Activated CD4-positive, alpha-beta T cell treated with anti-CD3 and anti-CD28 coated beads, Interleukin-2, amount 10 ng/mL, durations not matched to agents 7 days and 5 days (primary cell): ENCODE data around the gene RANBP17. TPM values are rescaled to one million over a fixed set of nuclear protein-coding genes. Genes with fewer than 3 reads are reported as not detected.
"Not testable (repeated sequence)": the region's sequence is repeated elsewhere in the genome, so short reads cannot be mapped to it uniquely, and the experiment has no call there.

ENCODE experiments used
- CTCF ChIA-PET: fragments of 350-600 bp; sonication (Branson Sonifier 250); formaldehyde crosslinking; loops from one replicate; lab custom pipeline; 2021; ENCODE audit warnings: antibody characterized with exemption; lab: Charles Lee
- POLR2A ChIA-PET: fragments of 350-600 bp; sonication (Branson Sonifier 250); formaldehyde crosslinking; loops from one replicate; lab custom pipeline; 2021; ENCODE audit warnings: antibody characterized with exemption; lab: Charles Lee
- DNase-seq: peaks from one replicate; pipeline ENCODE4 v3.0.0-alpha.2; 2020
- H3K27ac Mint-ChIP-seq: one replicate; pipeline ENCODE4 v1.8.0; 2021; ENCODE audit warnings: mild to moderate bottlenecking, moderate library complexity, mixed read lengths
- H3K27me3 Mint-ChIP-seq: one replicate; pipeline ENCODE4 v1.8.0; 2021; ENCODE audit warnings: mixed read lengths
- H3K36me3 Mint-ChIP-seq: one replicate; pipeline ENCODE4 v1.8.0; 2021; ENCODE audit warnings: low read depth, mixed read lengths
- H3K4me1 Mint-ChIP-seq: one replicate; pipeline ENCODE4 v1.8.0; 2021; ENCODE audit warnings: mixed read lengths
- H3K4me3 Mint-ChIP-seq: one replicate; pipeline ENCODE4 v1.8.0; 2021; ENCODE audit warnings: mild to moderate bottlenecking, moderate library complexity, mixed read lengths
- H3K9me3 Mint-ChIP-seq: one replicate; pipeline ENCODE4 v1.8.0; 2021; ENCODE audit warnings: mixed read lengths
- total RNA-seq, 2 experiments: library from RNA; stranded (reverse); gene quantifications; one replicate each; pipeline ENCODE4 v1.2.3, GENCODE V29; 2021

RANBP17 gene
- total RNA-seq, 2 experiments from 2014 or later = not detected

DNA sequence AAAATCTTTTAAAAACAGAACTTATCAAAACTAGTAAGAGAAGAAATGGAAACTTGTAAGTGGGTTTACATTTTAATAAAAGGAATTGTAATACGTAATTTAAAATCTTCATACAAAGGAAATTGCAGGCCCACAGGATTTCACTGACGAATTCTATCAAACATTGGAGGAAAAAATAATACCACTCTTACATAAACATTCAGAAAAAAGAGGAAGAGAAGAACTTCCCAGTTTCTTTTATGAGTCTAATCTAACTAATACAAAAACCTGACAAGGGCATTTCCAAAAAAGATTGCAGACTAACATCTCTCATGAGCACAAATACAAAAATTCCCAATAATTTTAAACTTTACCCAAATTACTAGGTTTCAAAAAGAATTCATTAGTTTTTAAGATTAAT, 149.0 kb downstream of the RANBP17 start:
- Mint-ChIP-seq H3K4me1 (no peaks in the 10 kb centered on the region), H3K27me3 (no peaks in the 10 kb centered on the region), H3K9me3 (no peaks in the 10 kb centered on the region), H3K36me3 (no peaks in the 10 kb centered on the region), H3K27ac (no peak overlapping the region), H3K4me3 (no peak overlapping the region)
- ChIA-PET POLR2A (no interaction called here), CTCF (no interaction called here)
- DNase-seq = no peak

DNA sequence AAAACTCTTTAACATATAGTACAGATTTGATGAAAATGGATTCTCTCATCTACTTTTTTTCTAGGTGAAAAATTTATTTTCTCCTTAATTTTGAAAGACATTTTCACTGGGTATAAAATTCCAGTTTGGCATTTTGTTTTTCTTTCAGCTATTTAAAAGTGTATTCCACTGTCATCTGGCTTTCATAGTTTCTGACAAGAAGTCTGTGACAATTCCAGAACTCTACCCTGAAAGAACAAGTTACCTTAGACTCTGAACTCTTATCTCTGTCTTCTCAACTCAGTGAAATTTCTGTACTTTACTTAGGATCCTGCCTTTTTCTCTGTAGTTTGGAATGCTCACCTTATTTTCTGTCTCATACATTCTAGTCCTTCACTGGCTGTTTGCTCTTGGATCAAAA, 161.7 kb downstream of the RANBP17 start:
- H3K27me3 Mint-ChIP-seq = no peaks in the 10 kb centered on the region
- CTCF ChIA-PET = no interaction called here

DNA sequence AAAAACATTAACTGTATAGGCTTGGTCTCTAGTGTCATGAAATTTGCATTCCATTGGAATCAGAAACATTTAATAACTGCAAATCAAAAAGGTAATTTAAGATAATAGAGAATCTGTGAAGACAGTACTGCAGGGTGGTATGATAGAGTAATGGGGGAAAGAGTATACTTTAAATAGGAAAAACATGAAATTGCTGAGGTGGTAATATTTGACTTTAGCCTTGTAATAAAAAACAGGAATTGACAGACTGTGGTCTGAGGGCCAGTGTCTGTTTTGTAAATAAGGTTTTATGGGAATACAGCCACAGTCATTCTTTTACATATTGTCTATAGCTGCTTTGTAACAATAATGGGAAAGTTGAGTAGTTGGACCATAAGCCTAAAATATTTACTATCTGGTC, 162.3 kb downstream of the RANBP17 start:
- Mint-ChIP-seq H3K27ac (no peak overlapping the region), H3K36me3 (no peaks in the 10 kb centered on the region), H3K4me3 (no peak overlapping the region), H3K9me3 (peaks cover 2% of the 10 kb centered on the region), H3K27me3 (no peaks in the 10 kb centered on the region), H3K4me1 (no peaks in the 10 kb centered on the region)
- CTCF ChIA-PET = no interaction called here
- no peak for DNase-seq
- POLR2A ChIA-PET = no interaction called here

More for the DNA sequence above, 161.7 kb downstream of the RANBP17 start:
- Mint-ChIP-seq H3K4me1 (no peaks in the 10 kb centered on the region), H3K4me3 (no peak overlapping the region), H3K36me3 (no peaks in the 10 kb centered on the region), H3K9me3 (peaks cover 2% of the 10 kb centered on the region), H3K27ac (no peak overlapping the region)
- no peak for DNase-seq
- POLR2A ChIA-PET = no interaction called here

DNA sequence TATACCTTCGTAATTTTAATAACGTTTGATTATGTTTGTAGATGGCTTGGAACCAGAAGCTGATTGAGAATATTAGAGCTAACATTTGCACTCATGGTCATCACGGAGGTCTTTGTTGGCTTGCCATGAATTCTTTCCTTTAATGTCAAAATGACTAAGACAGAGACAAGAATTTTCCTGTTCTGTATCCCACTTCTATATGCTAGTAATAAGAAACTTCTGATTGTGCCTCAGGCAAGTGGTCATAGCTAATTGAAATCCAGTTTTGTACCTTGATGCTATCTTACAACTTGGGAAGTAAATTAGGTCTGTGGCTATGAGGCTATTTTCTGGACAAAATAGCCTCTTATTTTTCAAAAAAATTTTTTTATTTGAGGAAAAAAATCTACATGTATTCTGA, 167.6 kb downstream of the RANBP17 start:
- no peak overlapping the region for H3K4me3 Mint-ChIP-seq
- no peaks in the 10 kb centered on the region for H3K36me3 Mint-ChIP-seq
- POLR2A ChIA-PET = no interaction called here
- no peak for DNase-seq
- H3K9me3 Mint-ChIP-seq = no peaks in the 10 kb centered on the region
- CTCF ChIA-PET = no interaction called here
- no peaks in the 10 kb centered on the region for H3K4me1 Mint-ChIP-seq
- no peaks in the 10 kb centered on the region for H3K27me3 Mint-ChIP-seq
- H3K27ac Mint-ChIP-seq = no peak overlapping the region

DNA sequence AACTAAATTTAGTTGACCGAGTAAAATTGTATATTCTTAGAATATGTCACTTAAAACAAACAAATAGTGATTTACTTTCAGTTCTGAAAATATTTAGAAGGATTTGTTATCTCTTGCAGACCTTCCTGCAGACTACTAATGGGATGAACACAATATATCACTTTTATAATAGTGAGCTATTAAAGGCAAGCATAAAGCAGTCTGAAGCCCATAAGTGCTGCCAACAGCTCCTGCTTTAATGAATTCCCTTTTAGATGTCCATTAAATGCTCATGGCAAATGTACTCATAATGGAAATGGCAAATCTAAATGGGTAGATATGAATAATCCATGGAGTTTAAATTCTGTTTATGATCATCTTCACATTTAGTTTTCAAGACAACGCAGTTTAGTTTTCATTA, 170.2 kb downstream of the RANBP17 start:
- POLR2A ChIA-PET = no interaction called here
- H3K4me3 Mint-ChIP-seq = no peak overlapping the region
- CTCF ChIA-PET = no interaction called here

DNA sequence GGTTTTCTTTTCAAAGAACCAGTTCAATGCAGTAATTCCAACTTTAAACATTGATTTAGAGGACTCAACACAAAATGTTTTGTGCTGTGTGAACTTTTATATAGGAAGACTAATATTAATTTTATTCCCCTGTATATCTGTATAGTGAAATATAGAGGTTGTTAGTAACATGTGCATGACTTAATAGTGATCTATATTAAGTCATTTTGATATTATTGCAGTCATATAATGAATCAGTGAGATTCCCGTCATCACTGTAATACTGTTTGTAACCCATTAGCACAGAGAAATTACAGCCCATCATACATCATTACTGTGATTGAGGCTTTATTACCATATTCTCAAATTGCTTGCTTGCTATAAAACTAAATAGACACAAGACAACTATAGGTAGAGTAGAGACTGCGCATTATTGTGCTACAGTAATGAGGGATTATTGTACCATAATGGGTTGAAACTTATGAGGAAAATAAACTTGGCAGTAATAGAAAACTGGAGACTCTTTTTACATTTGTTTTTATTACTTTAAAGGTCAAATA, 170.7 kb downstream of the RANBP17 start:
- no peak for DNase-seq
- ChIA-PET CTCF (no interaction called here), POLR2A (no interaction called here)
- Mint-ChIP-seq H3K27ac (no peak overlapping the region), H3K4me3 (no peak overlapping the region), H3K36me3 (no peaks in the 10 kb centered on the region), H3K9me3 (no peaks in the 10 kb centered on the region), H3K4me1 (no peaks in the 10 kb centered on the region), H3K27me3 (no peaks in the 10 kb centered on the region)

More for the DNA sequence above, 170.2 kb downstream of the RANBP17 start:
- H3K27me3 Mint-ChIP-seq = no peaks in the 10 kb centered on the region
- no peaks in the 10 kb centered on the region for H3K9me3 Mint-ChIP-seq
- no peaks in the 10 kb centered on the region for H3K4me1 Mint-ChIP-seq
- no peak for DNase-seq
- no peaks in the 10 kb centered on the region for H3K36me3 Mint-ChIP-seq
- H3K27ac Mint-ChIP-seq = no peak overlapping the region

DNA sequence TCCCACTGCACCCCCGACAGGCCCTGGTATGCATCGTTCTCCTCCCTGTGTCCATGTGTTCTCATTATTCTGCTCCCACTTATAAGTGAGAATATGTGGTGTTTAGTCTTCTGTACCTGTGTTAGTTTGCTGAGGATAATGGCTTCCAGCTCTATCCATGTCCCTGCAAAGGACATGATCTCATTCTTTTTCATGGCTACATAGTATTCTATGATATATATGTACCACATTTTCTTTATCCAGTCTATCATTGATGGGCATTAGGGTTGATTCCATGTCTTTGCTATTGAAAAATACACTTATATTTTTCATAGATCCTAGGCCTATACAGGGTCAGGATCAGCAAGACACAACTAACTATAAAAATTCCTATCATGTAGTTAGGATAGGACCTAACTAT, 180.1 kb downstream of the RANBP17 start:
- CTCF ChIA-PET, H3K27me3 Mint-ChIP-seq, POLR2A ChIA-PET, DNase-seq, H3K9me3 Mint-ChIP-seq, H3K4me1 Mint-ChIP-seq, H3K27ac Mint-ChIP-seq, H3K36me3 Mint-ChIP-seq, H3K4me3 Mint-ChIP-seq: not testable (repeated sequence)

DNA sequence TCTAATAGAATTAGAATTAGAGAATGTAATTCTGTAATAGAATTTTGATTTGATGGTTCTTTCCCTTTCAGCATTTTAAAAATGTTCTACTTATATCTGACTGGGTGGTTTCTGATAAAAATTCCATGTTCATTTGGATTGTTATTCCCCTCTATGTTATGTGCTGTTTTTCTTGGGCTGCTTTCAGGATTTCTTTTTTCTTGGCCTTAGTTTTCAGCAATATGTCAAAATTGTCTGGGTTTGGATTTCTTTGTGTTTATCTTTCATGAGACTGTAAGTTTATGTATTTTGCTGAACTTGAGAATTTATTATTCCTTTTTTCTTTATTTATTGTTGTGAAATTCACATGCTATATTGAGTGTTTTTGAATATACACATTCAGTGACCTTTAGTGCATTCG, 189.1 kb downstream of the RANBP17 start:
- Mint-ChIP-seq H3K36me3 (no peaks in the 10 kb centered on the region), H3K27me3 (no peaks in the 10 kb centered on the region), H3K9me3 (peaks cover 5% of the 10 kb centered on the region), H3K4me3 (no peak overlapping the region), H3K4me1 (no peaks in the 10 kb centered on the region), H3K27ac (no peak overlapping the region)
- CTCF ChIA-PET = no interaction called here
- POLR2A ChIA-PET = no interaction called here
- DNase-seq = no peak

DNA sequence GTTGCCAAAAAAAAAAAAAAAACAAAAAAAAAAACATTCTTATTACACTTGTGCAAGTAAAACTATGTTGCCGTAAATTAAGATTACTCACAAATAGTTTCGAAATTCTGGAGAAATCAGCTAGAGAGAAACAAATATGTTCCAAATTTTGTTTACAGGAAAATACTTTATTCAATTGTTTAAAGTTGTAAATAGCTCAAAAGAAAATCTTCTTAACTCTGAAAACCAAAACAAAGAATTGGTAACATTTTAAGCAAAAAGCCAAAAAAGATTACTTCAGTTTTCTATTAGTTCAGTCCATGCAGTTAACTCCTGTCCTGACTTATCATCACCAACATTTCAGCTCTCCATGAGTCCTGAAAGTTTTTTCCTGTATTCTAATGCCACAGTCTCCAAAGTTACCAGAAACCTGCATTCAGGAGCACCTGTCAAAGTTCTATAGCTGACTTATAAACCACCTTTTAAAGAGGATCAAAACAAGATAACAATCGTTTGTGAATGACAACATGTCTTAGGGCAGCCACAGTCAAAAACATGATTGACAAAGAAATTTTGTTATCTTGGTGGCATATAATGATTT, 194.1 kb downstream of the RANBP17 start:
- Mint-ChIP-seq H3K27ac (no peak overlapping the region), H3K9me3 (peaks cover 18% of the 10 kb centered on the region), H3K4me3 (no peak overlapping the region), H3K4me1 (no peaks in the 10 kb centered on the region), H3K36me3 (no peaks in the 10 kb centered on the region), H3K27me3 (no peaks in the 10 kb centered on the region)
- DNase-seq = no peak
- ChIA-PET CTCF (no interaction called here), POLR2A (no interaction called here)

DNA sequence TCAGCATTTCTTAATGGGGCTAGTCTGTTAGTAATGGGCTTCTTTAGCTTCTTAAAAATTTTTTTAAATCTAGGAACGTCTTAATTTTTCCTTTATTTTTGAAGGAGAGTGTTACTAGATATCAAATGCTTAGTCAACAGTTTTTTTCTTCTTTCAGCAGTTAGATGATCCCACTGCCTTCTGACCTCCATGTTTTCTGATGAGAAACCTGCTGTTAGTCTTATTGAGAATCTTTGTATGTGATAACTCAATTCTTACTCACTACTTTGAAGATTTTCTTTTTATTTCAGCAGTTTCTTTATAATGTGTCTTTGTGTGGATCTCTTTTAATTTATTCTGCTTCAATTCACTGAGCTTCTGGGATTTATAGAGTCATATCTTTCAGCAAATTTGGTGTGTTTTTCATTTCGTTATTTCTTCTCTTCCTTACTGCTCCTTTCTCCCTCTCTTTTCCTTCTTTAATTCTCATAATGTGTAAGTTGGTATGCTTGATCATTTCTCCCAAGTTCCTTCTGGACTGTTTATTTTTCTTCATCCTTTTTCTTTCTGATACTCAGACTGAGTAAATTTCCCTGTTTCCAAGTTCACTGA, 205.8 kb downstream of the RANBP17 start:
- Mint-ChIP-seq H3K4me1 (no peaks in the 10 kb centered on the region), H3K36me3 (no peaks in the 10 kb centered on the region), H3K4me3 (no peak overlapping the region), H3K27me3 (no peaks in the 10 kb centered on the region), H3K27ac (no peak overlapping the region), H3K9me3 (peaks cover 23% of the 10 kb centered on the region)
- no peak for DNase-seq
- POLR2A ChIA-PET = no interaction called here
- CTCF ChIA-PET = interaction anchor here (1.2 kb wide), 1 partner anchor 14 kb away, joined by 3 read pairs; no protein-coding TSS in a partner anchor

DNA sequence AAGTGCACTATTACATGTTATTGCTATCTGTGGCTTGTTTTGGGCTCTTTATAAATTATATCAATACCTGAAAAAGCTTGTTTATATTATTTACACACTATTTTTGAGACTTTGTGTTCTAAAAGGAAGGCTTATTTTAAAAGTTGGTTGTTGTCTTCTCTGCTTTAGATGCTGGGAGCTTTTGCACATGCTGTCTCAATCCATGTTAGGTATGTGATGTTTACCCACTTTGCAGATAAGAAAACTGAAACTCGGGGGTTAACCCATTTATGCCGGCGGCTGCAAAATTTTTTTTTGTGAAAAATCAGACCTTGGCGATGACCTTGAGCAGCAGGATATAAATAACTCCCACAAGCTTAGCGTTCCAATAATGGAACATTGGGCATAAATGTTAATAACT, 212.9 kb downstream of the RANBP17 start:
- no peak for DNase-seq
- POLR2A ChIA-PET = no interaction called here
- Mint-ChIP-seq H3K27me3 (no peaks in the 10 kb centered on the region), H3K4me1 (no peaks in the 10 kb centered on the region), H3K9me3 (no peaks in the 10 kb centered on the region), H3K27ac (no peak overlapping the region), H3K4me3 (no peak overlapping the region), H3K36me3 (no peaks in the 10 kb centered on the region)
- CTCF ChIA-PET = no interaction called here

DNA sequence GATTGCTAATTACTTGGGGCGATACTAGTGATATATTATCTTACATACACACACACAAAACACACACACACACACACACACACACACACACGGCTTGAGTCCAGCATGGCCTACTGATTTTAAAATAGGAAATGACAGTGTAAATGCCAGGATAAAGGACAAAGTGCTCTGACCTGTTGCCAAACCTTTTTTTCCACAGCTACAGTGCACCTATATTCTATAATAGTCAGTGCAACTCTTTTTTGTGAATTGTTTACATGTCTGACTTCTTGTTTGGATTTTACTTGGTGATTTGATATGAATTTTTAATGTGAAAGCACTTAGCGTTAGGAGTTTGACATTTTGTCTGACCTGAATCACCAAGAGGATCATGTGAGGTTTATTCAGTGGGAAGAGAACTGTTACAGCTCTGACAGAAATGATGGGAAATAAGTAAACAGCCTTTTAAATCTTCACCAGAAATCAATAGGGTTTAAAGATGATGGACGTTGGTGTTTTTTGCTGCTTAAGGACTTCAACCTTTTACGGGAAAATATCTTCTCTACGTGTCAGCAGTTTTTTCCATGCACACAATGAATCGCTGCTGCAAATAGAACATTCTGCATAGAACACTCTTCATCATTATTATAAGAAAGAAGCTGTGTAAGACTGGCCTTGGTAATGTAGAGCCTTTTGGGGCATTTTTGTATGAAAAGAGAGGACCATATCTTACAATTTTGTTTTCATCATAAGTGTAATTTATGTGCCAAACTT, 218.5 kb downstream of the RANBP17 start:
- CTCF ChIA-PET = no interaction called here
- no peak for DNase-seq

DNA sequence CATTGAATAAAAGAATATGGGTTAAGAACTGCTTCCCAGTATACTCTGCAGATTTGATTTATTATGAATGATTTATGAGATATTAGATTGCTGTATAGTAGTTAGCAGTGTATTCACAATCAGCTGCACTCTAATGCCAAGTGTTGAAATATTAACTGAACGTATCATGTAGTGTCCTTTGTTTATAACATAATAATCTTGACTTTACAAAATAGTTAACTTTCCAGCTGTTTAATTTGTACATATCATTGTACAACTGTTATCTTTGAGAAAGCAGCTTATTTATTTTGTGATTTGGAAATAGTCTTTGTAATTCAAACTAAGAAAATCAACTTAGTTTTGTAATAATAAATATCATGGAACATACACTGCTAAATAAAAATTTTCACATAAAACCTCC, 219.5 kb downstream of the RANBP17 start:
- H3K27ac Mint-ChIP-seq = no peak overlapping the region
- CTCF ChIA-PET = no interaction called here
- H3K4me3 Mint-ChIP-seq = no peak overlapping the region
- POLR2A ChIA-PET = no interaction called here
- no peaks in the 10 kb centered on the region for H3K4me1 Mint-ChIP-seq
- DNase-seq = no peak
- H3K36me3 Mint-ChIP-seq = no peaks in the 10 kb centered on the region
- no peaks in the 10 kb centered on the region for H3K27me3 Mint-ChIP-seq
- no peaks in the 10 kb centered on the region for H3K9me3 Mint-ChIP-seq

More for the DNA sequence above, 218.5 kb downstream of the RANBP17 start:
- POLR2A ChIA-PET = no interaction called here
- Mint-ChIP-seq H3K27ac (no peak overlapping the region), H3K4me1 (no peaks in the 10 kb centered on the region), H3K9me3 (no peaks in the 10 kb centered on the region), H3K4me3 (no peak overlapping the region), H3K27me3 (no peaks in the 10 kb centered on the region), H3K36me3 (no peaks in the 10 kb centered on the region)
